Esophagus muscularis mucosa (tissue), 4 donors: ENCODE measurements around the gene CORO2B.

ENCODE experiments used
- CTCF ChIP-seq, 3 experiments: fragments of 200-600 bp in 2 of 3; fragments of 450-650 bp in 1 of 3; sonication (generic) in 2 of 3; IDR thresholded peaks; one replicate each; pipeline ENCODE4 v1.5.1; 2017 to 2019; ENCODE audit warnings: antibody characterized with exemption in 3 of 3, mild to moderate bottlenecking in 2 of 3, moderate library complexity in 1 of 3
- EP300 ChIP-seq: sonication (generic); formaldehyde crosslinking; IDR thresholded peaks from one replicate; pipeline ENCODE4 v1.6.1; 2017; ENCODE audit warnings: antibody characterized with exemption
- POLR2A ChIP-seq: fragments of 450-650 bp; IDR thresholded peaks from one replicate; pipeline ENCODE4 v1.6.1; 2017; ENCODE audit warnings: antibody characterized with exemption, moderate library complexity, mild to moderate bottlenecking, low read depth
- POLR2AphosphoS5 ChIP-seq, 2 donors: sonication (generic); formaldehyde crosslinking; IDR thresholded peaks; one replicate each; pipeline ENCODE4 v1.6.1; 2017; ENCODE audit warnings: antibody characterized with exemption in 2 of 2

DNA sequence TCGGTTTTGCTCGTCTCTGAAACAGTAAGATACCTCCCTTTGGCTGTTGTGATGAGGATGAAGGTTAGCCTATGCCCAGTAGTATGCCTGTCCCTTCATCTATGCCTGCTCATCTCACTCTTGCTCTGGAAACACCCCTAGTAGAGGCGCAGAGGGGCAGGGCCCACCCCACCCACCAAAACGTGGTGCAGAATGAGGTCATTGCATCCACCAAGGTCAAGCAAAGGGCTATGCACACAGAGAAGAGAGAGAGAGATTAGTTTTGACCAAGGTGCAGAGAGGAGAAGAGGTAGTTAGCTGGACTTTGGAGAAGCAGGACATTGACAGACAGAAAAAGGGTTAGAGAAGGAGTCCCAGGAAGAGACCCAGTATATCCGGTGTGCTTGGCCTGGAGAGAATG lies 119.9 kb downstream of the CORO2B start:
- no peak for TF ChIP-seq CTCF (IDR thresholded peaks at IDR 0.05)
- TF ChIP-seq POLR2AphosphoS5 (IDR thresholded peaks at IDR 0.05), result no peak
- no peak for TF ChIP-seq EP300
- TF ChIP-seq POLR2A, result no peak
